ENCODE measurements around the gene PPP1R12B.
"Not testable (repeated sequence)": the region's sequence is repeated elsewhere in the genome, so short reads cannot be mapped to it uniquely, and the experiment has no call there.

PPP1R12B gene

DNA sequence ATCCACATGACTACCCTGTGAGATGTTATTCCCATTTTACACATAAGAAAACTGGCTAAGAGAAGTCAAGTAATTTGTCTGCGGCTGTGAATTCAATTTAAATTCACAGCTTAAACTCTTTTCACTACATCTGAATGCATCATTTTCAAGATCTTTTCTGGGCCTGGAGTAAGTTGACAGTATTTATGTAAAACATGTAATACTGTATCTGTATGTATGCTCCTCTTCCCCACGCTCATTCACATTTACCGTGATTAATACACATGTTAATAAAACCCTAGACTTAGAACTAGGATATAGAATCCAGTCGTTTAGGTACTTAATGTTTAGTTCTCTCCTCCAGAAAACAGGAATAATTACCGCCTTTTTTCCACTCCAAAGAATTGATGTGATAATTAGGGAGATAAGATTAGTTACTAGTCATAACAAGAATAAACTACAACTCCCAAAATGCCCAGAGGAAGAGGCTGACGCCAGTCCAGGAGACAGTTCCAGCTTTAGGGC is 442 bp upstream of the PPP1R12B start:
- DNase-seq: no peak

DNA sequence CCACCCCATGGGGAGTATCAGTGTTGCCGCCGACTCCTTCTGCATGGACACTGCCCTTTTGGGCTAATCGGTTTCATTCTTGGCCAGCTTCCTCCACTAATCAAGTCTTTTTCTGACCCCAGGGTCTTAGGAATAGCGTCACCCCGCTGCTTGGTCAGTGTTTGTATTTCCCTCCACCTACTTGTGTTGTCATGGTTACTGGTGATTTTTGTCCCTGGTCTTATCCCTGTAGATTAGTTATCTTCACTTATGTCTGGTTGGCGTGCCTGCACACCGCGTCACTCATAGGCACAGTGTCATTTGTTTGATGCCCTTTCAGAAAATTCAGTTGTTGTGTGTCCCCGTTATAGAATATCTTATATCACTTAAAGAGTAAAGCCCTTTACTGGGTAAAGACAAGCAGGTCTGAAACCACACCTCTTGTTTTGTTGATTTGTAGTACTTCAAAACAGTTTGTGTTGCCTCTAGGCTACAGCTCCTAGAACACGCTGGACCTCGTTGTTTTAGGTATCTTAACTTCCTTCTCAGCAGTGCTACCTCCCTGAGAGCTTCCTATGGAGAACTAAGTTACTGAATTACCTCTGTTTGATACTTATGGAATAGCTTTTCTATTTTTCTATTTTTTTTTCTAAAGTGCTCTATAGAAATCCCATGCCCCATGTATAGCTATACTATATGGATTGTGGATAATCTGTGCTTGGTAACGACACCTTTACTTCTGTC is 868 bp downstream of the PPP1R12B start:
- no peak for DNase-seq

DNA sequence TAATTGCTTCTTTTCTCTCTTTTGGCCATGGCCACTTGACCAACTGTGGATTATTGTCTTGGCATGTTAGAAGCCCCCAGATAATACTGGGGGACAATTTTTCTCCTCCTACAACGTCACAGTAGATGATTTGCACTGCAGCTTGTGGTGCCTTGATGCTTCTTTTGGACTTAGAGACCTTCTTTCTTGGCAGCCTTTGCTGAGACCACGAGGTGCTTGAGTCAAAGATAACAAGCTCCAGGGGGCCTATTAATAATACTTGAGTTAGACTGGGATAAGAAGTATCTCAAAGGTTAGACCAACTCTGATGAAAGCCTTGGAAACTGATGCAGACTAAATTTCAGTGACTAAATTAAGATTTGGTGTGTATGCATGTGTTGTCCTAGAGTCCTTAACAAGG is 3.2 kb downstream of the PPP1R12B start:
- DNase-seq: no peak

DNA sequence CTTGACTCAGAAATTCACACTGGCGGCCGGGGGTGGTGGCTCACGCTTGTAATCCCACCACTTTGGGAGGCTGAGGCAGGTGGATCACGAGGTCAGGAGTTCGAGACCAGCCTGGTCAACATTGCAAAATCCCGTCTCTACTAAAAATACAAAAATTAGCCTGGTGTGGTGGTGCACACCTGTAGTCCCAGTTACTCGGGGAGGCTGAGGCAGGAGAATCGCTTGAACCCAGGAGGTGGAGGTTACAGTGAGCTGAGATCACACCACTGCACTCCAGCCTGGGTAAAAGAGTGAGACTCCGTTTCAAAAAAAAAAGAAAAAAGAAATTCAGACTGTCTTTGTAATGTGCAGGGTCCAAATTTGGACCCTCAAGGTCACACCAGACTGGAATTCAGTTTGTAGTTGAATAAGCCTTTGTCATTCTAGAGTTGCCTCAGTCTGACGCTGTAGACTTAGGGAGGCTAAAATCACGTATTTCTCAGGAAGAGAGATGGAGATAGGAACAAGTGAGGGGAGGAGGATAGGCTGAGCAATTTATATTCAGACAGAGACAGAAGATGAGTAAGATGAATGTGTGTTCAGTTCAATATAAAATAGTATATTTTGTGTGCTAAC is 4.2 kb downstream of the PPP1R12B start:
- DNase-seq: not testable (repeated sequence)

DNA sequence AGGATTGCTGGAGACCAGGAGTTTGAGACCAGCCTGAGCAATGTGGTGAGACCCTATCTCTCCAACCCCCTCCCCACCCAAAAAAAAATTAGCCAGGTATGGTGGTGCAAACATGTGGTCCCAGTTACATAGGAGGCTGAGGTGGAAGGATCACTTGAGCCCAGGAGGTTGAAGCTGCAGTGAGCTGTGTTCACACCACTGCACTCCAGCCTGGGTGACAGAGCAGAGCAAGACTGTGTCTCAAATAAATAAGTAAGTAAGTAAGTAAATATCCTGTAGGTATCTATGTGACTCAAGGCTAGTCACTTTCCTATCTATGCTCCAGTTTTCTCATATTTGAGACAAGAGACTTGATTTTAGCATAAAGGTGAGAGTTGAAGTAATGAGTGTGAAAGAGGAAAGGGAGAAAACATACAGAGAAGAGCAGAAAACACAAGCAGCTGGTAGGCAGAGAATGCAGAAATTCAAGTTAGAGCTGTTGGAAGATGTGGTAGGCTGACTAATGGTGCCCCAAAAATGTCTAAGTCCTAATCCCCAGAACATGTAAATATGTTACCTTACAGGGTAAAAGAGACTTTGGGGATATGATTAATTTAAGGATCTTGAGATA is 7.5 kb downstream of the PPP1R12B start:
- no peak for DNase-seq

DNA sequence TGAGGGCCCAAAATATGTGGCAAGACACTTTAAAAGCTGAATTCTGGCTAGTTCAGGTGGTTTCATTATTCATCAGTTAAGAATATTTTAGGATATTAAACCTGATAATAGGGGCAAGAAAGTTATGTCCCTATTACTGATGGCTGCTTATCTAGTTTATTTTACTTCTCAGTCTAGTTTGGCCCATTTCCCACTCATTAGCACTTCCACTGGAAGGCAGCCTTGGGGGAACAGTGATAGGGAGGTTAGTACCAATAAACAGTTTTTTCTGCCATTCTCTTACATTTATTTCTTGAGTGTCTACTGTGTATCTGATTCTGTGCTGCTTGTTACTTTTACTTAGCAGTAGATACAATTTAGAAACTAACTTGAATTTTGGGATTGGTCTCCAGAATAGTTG is 9.0 kb downstream of the PPP1R12B start:
- DNase-seq: no peak

DNA sequence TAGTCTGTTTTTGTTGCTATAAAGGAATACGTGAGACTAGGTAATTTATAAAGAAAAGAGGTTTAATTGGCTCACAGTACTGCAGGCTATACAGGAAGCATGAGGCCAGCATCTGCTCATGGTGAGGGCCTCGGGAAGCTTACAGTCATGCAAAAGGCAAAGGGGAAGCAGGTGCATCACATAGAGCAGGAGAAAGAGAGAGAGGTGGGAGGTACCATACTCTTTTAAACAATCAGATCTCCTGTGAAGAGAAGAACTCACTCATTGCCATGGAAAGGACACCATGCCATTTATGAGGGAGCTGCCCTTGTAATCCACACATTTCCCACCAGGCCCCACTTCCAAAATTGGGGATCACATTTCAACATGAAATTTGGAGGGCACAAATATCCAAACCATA is 12.7 kb downstream of the PPP1R12B start:
- no peak for DNase-seq

DNA sequence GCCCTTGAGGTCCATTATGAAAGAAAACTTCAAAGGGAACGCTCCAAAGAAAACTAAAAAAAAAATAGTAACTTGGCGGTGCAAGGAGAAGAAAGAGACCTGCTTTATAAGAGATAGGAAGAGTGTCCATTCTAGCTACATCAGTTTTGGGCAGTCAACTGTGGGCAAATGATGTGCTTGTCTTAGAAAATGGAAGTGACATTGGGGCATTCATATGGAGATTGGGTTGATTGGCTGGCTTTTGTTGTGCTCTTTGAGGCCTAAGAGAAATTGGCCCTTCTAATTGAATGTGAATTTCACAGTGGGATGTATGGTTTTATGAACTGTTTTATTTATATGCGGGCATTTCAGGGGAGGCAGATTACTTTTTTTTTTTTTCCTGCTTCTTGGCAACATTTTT is 13.2 kb downstream of the PPP1R12B start:
- DNase-seq: no peak

DNA sequence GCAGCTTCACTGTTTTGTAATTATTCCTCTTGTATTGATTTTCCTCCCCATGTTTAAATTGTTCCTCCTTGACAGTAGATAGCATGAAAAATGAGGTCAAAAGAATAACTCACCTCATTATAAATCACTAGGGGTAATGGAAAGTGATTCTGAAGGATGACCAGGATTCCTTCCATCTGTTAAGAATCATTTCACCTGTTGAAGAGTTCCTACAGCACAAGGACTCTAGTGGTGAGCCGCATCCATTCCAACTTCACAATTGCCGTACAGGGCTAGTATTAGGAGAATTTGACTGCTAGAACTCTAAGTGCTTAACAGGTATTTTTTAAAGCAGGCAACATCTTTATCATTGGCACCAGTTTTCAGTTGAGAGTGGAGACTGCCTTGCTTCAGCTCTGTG is 13.7 kb downstream of the PPP1R12B start:
- no peak for DNase-seq

DNA sequence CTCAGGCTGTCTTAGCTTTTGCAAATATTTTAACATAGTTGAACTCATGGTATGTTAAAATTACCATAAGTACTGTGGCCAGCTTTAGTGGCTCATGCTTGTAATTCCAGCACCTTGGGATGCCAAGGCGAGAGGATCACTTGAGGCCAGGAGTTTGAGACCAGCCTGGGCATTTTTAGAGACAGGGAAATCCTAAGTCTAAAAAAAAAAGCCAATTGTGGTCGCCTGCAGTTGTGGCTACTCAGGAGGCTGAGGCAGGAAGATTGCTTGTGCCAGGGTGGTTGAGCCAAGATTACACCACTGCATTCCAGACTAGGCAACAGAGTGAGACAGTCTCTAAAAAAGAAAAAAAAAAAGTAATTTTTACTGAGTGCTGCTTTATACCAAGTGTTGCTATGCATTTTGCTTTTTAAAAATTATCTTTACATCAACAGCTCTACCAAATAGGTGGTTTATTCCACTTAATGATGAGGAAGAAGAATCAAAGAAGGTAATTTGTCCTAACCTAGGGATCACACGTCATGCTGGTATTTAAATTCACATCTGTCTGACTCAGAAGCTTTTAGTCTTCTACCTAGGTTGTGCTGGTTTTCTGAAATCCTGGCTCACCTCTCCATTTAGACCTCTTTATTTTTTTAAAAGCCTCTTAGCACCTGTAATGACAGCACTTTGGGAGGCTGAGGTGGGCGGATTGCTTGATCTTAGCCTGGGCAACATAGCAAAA is 16.8 kb downstream of the PPP1R12B start:
- no peak for DNase-seq

DNA sequence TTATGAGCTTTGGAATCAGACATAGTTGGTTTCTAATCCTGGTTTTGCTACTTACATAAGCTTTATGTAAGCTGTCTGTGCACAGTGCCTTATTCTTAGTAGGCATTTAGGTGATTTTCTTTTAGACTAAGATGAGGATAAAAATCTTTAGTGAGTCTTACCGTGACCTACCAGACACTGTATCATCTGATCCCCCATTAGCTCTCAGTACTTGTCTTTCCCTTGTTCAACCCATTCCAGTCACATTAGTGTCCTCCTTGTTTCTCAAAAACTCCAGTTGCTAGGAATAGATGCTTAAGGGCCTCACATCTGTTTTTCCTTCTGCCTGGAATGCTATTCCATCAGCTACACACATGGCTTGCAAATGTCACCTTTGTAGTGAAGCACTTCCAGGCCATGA is 18.8 kb downstream of the PPP1R12B start:
- DNase-seq: no peak

DNA sequence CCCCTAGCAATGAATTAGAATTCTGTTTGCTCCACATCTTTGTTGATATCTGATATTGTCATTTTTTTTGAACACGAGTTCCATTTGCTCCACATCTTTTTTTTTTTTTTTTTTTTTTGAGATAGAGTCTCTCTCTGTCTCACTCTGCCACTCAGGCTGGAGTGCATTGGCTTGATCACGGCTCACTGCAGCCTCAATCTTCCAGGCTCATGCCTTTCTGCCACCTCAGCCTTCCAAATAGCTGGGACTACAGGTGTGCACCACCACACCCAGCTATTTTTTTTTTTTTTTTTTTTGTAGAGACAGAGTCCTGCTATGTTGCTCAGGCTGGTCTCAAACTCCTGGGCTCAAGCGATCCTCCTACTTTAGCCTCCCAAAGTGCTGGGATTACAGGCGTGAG is 22.4 kb downstream of the PPP1R12B start:
- not testable (repeated sequence) for DNase-seq

DNA sequence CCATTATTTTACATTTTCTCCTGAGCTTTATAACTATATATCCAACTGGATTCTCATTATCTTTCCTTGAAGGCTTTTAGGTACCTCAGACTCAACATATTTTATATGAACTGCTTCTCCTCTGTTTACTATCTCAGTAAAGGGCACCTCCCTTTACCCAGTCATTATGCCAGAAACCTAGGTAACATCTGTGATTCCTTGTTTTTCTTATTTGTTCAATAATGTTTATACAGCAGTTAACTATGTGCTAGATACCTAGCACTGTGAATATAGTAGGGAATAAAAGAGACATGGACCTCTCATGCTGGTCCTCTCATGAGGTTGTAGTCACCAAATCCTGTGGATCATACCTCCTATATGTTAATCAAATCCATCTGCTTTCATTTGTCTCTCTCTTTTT is 25.6 kb downstream of the PPP1R12B start:
- DNase-seq: no peak

DNA sequence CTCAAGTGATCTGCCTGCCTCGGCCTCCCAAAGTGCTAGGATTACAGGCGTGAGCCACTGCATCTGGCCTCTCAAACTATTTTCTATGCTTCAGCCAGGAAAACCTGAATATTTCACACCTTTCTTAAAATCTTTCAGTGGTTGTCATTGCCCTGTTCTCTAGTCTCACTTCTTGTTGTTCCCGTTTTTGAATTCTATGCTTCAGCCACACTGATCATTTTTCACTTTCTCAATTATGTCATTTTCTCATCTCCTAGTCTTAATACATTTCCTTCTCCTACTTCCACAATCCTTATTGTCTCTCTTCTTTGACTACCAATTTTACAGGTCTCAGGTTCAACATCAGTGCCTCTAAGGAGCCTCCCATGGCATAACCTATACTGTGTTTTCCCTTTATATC is 26.7 kb downstream of the PPP1R12B start:
- DNase-seq: not testable (repeated sequence)

DNA sequence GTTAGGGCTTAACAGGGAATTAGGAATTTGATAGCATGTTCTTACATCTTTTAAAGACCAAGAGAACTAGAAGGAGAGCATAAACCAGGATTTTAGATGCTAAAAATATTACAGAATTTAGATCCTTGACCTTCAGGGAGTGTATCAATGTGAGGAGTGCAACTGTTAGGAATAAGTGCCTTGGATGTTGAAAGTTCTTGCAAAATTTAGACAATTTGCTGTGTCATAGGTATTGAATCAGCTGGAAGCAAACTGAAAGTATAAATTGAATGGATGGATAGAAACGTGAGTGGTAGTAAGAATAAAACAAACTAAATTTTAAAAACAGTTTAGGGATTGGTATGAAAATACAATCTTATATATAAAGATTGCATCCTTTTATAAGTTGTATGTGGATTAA is 27.7 kb downstream of the PPP1R12B start:
- no peak for DNase-seq

DNA sequence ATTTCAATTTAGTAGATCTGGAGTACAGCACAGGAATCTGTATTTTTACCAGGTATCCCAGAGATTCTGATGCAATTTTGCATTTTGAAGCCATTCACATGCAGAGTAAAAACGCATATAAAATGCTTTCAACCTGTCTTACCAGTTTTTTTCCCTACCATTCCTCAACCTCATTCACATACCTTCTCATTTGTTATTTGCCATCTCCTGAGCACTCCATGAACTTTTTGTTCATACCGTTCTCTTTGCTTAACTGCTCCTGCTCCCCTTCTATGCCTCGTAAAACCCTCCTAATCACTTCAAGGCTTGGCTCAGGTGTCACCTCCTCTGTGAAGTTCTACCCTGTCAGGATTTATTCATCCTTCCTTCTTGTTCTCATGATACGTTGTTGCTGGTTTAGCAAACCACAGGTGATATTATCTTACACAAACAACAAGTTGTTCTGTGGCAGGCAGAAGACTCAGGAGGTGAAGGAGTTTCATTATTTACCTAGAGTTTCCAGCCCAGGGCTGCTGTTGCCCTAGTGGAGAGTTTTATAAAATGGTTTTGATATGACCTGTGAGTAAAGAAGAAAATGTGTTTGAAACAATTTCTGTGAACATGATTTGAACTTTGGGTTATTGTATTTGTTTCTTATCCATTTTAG is 31.5 kb downstream of the PPP1R12B start:
- DNase-seq: not testable (repeated sequence)

DNA sequence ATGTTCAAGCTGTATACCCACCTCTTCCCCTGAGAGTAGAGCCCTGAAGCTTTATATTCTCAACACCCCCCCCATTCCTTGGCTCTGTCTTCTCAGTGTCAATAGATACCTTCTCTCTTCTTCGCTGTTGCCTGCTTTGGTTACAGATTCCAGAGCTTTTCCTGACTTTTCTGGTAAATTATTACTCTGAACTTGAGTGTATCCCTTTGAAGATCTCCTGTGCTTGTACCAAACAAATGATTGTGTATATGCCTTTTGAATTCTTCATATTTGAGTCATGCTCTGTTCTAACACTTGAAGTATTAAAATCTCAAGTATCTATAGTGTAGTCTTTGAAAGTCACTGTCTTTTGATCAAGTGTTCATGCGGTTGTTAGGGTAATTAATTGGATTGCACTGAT is 32.0 kb downstream of the PPP1R12B start:
- DNase-seq: not testable (repeated sequence)

DNA sequence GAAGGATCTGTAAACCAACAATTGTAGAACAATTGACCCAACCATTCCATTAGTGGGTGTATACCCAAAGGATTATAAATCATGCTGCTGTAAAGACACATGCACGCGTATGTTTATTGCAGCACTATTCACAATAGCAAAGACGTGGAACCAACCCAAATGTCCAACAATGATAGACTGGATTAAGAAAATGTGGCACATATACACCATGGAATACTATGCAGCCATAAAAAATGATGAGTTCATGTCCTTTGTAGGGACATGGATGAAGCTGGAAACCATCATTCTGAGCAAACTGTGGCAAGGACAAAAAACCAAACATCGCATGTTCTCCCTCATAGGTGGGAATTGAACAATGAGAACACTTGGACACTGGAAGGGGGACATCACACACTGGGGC is 33.4 kb downstream of the PPP1R12B start:
- not testable (repeated sequence) for DNase-seq

DNA sequence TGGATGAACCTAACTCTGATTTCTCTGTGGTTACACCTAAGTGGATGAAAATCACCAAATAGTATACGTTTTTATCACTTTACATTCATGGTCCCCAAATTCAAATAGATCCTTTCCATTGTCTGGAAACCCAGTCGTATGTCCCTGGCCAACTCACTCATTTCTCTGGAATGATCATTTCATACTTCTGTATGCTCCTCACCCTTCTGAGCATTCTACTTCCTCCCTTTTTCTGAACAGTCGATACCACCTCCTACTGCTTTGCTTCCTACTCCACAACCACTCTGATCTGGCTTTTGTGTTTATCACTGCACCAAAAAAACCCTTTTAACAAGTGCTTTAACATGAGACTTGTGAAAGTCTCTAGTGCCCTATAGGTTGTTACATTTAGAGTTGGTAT is 47.3 kb downstream of the PPP1R12B start:
- DNase-seq: not testable (repeated sequence)

DNA sequence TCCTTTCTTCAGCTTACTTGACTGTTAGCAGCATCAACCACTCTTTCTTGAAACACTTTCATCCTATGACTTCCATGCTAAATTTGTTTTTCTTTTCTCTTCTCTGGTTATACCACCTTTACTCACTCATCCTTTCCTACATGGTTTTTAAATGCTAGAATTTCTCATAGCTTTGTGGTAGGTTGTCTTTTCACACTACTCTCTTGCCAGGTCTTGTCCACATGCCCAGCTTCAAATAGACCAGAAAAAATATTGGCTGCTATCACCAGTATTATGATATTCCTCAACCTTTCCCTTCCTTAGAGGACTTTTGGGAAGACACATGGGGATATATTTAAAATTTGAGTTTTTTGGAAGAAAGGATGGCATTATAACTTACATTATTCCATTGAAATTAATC is 48.8 kb downstream of the PPP1R12B start:
- DNase-seq: no peak

DNA sequence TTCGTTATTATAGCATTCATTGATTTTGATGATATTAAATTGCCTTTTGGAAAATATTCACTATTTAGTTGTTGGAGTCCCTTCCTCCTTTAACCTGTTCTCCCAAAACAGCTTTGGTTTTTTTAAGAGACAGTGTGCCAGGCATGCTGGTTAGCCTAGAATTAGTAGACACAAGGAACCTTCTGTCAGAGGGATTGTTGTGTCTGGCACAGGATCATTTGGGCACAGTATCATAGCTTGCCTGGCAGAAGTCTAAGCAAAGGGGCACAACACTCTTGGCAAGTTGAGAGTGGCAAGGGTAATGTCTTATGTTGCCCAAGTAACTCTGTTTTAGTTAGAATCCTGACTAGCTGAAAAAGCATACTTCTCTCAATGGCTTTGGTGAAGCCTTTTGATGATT is 49.9 kb downstream of the PPP1R12B start:
- DNase-seq: not testable (repeated sequence)

DNA sequence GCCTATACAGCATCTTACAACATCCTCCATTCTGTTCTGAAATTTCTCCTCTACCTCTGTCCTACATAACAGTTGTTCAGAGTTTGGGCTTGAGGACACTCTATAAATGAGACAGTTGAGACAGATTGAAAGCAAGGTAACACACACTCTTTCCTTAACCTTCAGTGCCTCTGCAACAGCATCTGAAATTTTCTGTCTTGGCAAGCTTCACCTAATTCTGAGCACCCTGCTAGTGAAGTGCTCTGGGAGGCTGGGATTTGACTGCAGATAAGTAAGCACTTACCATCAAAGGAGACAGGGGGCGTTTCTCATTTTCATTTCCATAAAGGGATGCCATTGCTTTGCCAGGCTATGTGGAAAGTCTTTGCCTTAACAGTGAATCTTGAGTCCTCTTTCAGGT is 53.3 kb downstream of the PPP1R12B start:
- DNase-seq: not testable (repeated sequence)

DNA sequence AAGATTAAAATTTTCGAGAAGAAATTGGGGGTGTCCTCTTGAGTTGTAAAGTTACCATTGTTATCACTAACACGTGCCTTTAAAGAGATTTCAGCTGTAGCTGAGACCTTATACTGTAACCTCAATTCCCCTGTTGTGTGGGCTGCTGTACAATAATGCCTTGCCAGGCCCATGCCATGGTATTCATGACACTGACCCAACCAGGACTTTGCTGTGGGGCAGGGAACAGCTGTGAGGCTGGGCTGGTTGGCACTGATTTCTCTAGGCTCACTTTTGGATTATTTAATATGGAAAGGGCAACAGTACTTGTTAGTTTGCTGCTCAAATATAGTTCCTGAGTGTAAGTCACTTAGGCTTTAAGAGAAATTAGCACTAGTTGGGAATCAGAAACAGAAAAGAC is 54.9 kb downstream of the PPP1R12B start:
- DNase-seq: not testable (repeated sequence)

All from GOT3 (cell line).